Skeletal muscle satellite cell (primary cell): Measurements from ENCODE around the gene ZNF280C.

Experiments
- H3K27me3 ChIP-seq: 2 replicates; pipeline ENCODE4 v1.7.0; 2013; ENCODE audit warnings: low read length; ENCODE audit not compliant: control insufficient read depth, insufficient read depth
- H3K36me3 ChIP-seq: 2 replicates; pipeline ENCODE4 v1.7.0; 2013; ENCODE audit warnings: mild to moderate bottlenecking, control low read depth, low read length; ENCODE audit not compliant: insufficient read depth
- H3K4me1 ChIP-seq: 2 replicates; pipeline ENCODE4 v1.7.0; 2013; ENCODE audit warnings: low read length; ENCODE audit not compliant: control insufficient read depth, insufficient read depth
- H3K4me2 ChIP-seq: 2 replicates; pipeline ENCODE4 v1.7.0; 2013; ENCODE audit warnings: mild to moderate bottlenecking, low read length
- H3K4me3 ChIP-seq: 2 replicates; pipeline ENCODE4 v1.7.0; 2013; ENCODE audit warnings: low read length
- H3K9ac ChIP-seq: 2 replicates; pipeline ENCODE4 v1.7.0; 2013; ENCODE audit warnings: mild to moderate bottlenecking, low read depth, low read length, moderate library complexity
- H3K9me3 ChIP-seq: replicated peaks from 2 replicates; pipeline ENCODE4 v1.7.0; 2013; ENCODE audit warnings: mild to moderate bottlenecking, control low read depth, low read length

The ZNF280C gene

GRCh38 chrX:130174045-130174704, 94.5 kb downstream of the ZNF280C start:
- Histone ChIP-seq H3K9ac (no peak overlapping the region), H3K27me3 (peaks cover 4% of the 10 kb centered on the region), H3K4me1 (peaks cover 12% of the 10 kb centered on the region), H3K9me3 (no peaks in the 10 kb centered on the region), H3K4me3 (no peak overlapping the region), H3K36me3 (no peaks in the 10 kb centered on the region), H3K4me2 (no peak overlapping the region)

- no peak overlapping the region for H3K4me2 ChIP-seq
- H3K36me3 ChIP-seq: no peaks in the 10 kb centered on the region
- H3K9me3 ChIP-seq: no peaks in the 10 kb centered on the region
- no peak overlapping the region for H3K9ac ChIP-seq
- peaks cover 12% of the 10 kb centered on the region for H3K4me1 ChIP-seq
- no peaks in the 10 kb centered on the region for H3K27me3 ChIP-seq
- no peak overlapping the region for H3K4me3 ChIP-seq
These were observed 95.4 kb downstream of the ZNF280C start for GRCh38 chrX:130173190-130173895.

DNA sequence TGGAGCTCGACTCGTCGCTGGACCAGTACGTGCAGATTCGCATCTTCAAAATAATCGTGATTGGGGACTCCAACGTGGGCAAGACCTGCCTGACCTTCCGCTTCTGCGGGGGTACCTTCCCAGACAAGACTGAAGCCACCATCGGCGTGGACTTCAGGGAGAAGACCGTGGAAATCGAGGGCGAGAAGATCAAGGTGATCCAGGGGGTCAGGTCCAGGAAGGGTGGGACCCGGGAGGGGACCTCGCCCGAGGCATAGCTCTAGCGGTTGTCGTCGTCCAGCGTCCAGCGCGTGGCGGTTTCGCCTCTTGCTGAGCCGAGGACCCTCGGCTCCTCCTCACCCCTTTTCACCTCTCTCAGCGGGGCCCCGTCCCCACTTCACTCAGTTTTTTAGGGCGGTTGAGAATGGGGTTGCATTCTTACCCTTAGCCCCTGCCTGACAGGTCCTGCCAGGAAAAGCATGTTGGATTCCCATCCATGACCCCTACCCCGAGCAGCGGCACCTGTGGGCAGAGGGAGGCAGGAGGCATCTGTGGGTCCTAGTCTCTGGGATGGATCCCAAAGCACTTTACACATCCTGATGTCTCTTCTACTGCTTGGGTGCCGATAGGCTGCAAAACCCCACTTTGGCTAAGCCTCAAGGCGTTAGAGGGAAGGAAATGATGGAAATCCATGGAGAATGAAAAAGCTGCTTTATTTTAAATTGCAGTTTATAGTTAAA, 96.4 kb downstream of the ZNF280C start:
- Histone ChIP-seq H3K36me3 (no peaks in the 10 kb centered on the region), H3K4me3 (peak overlapping the region; percentile 69), H3K4me1 (peaks cover 12% of the 10 kb centered on the region), H3K27me3 (no peaks in the 10 kb centered on the region), H3K9ac (no peak overlapping the region), H3K4me2 (peak overlapping the region; percentile 90), H3K9me3 (no peaks in the 10 kb centered on the region)

DNA sequence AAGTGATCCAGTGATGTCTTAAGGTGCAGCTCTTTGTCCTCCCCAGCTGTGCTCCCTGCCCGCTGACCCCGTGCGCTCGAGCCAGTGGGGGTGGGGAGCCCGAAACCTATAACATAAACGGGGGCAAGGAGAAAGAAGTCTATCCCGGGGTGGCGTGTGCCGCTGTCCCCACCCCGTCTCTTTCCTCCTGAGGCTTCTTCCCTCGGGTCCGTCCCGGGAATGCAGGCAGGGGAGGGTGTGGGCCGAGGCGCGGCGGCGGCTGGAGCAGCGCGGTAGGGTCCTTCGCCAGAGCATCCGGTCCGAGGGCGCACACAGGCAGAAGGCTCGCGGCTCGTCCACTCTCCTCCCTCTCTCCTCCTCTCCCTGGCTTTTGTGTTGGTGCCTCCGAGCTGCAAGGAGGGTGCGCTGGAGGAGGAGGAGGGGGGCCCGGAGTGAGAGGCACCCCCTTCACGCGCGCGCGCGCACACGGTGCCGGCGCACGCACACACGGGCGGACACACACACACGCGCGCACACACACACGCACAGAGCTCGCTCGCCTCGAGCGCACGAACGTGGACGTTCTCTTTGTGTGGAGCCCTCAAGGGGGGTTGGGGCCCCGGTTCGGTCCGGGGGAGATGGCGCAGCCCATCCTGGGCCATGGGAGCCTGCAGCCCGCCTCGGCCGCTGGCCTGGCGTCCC, 97.1 kb downstream of the ZNF280C start, which contains the start of gene RAB33A:
TSS of gene RAB33A (plus strand) at position 517 of the 681 bp plus-strand sequence. CDS start at position 618, 101 bp downstream.
- no peaks in the 10 kb centered on the region for H3K27me3 ChIP-seq
- H3K9ac ChIP-seq: peak within 1 kb of the TSS; percentile 47
- no peaks in the 10 kb centered on the region for H3K36me3 ChIP-seq
- H3K4me1 ChIP-seq: peaks cover 12% of the 10 kb centered on the region
- no peaks in the 10 kb centered on the region for H3K9me3 ChIP-seq
- H3K4me2 ChIP-seq: peak within 1 kb of the TSS; percentile 90
- H3K4me3 ChIP-seq: peak within 1 kb of the TSS; percentile 69

DNA sequence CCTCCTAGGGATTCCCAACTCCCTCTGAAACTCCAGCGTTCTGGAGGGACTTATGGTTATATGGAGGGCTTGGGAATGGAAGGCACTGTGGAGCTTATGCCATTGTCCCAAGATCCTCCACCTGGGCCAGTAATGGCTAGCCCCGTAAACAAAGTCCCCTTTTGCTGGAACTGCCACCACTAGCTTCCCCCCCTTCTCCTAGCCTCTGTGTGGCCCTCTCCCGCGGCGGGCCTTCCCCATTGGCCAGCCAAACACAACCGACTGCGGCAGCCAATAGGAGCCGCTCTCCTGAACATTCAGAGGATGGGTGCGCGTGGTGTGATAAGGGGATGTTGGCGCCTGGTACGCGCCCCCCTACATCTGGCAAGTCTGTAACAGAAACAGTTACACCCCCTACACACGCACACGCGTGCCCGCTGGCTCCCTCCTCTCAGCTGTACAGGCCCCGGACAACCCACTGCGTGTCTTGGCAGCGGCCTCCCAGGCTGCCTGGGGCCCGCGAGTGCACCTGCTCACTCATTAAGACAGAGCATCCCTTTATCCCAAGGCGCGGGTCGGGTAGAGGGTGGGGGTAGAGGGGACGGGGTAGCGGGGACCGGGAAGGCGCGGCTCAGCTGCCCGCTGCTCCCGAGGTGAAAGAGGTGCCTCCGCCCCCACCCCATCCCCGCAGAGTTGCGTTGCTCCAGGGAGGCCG, 97.8 kb downstream of the ZNF280C start:
- Histone ChIP-seq H3K4me1 (peaks cover 12% of the 10 kb centered on the region), H3K9me3 (no peaks in the 10 kb centered on the region), H3K4me3 (peak overlapping the region; percentile 69), H3K9ac (no peak overlapping the region), H3K36me3 (no peaks in the 10 kb centered on the region), H3K4me2 (peak overlapping the region; percentile 90), H3K27me3 (no peaks in the 10 kb centered on the region)

DNA sequence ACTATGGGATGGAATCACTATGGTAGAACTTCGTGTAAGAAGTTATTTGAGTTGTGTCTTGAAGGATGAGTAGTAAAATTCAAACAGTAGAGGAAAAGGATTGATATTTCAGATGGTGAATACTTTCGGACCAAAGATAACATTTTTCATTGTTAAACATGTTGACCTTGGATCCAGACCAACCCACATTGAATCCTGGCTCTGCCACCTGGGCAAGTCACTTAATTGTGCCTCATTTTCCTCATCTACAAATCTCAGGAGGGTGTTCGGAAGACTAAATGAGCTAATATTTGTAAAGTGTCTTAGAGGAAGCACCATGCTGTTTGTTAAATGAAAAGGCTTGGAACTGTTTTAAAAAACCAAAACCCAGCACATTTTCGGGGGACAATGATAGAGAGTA, 101.7 kb downstream of the ZNF280C start:
- H3K36me3 ChIP-seq: no peaks in the 10 kb centered on the region
- peak overlapping the region; percentile 80 for H3K4me3 ChIP-seq
- no peaks in the 10 kb centered on the region for H3K9me3 ChIP-seq
- H3K9ac ChIP-seq: no peak overlapping the region
- peak overlapping the region; percentile 82 for H3K4me2 ChIP-seq
- no peaks in the 10 kb centered on the region for H3K4me1 ChIP-seq
- H3K27me3 ChIP-seq: no peaks in the 10 kb centered on the region

- Histone ChIP-seq H3K9me3 (no peaks in the 10 kb centered on the region), H3K4me3 (peak overlapping the region; percentile 80), H3K4me2 (peak overlapping the region; percentile 82), H3K27me3 (no peaks in the 10 kb centered on the region), H3K4me1 (no peaks in the 10 kb centered on the region), H3K36me3 (no peaks in the 10 kb centered on the region), H3K9ac (peak overlapping the region; percentile 84)
These were observed 102.3 kb downstream of the ZNF280C start for GRCh38 chrX:130166503-130166777.

- Histone ChIP-seq H3K9ac (peak within 1 kb of the TSS; percentile 84), H3K36me3 (no peaks in the 10 kb centered on the region), H3K4me3 (peak within 1 kb of the TSS; percentile 80), H3K4me1 (no peaks in the 10 kb centered on the region), H3K4me2 (peak within 1 kb of the TSS; percentile 82), H3K9me3 (no peaks in the 10 kb centered on the region), H3K27me3 (no peaks in the 10 kb centered on the region)
These were observed 102.8 kb downstream of the ZNF280C start, which contains the start of gene AIFM1 for GRCh38 chrX:130165703-130166502. Gene AIFM1, minus strand, starts transcription at chrX:130165841. Its CDS starts 185 bp downstream, at chrX:130165656.

DNA sequence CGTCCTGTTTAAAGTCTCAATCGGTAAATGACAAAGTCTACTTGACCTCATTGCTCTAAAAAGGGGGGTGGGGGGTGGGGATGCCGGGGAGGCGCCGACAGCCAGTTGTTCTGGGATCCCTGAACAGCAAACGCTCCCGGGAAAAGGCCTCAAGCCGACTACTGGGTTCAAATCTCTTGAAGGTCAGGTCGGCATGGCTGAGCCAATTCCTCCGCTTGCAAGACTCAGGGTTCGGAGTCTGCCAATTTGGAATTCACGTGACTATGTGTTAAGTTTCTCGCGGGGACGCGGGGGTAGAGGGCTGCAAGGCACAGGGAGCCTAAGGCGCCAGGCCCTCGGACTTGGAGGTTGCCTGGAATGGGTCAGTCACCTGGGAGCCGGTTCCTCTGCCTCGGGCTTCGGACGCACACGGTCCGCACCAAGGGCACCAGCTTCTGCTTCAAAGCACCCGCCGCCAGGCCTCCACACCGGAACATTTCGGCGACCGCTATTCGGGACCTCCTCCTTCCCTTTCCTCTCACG, 103.5 kb downstream of the ZNF280C start:
- Histone ChIP-seq H3K4me1 (no peaks in the 10 kb centered on the region), H3K9me3 (no peaks in the 10 kb centered on the region), H3K4me2 (peak overlapping the region; percentile 82), H3K36me3 (no peaks in the 10 kb centered on the region), H3K27me3 (no peaks in the 10 kb centered on the region), H3K9ac (peak overlapping the region; percentile 84), H3K4me3 (peak overlapping the region; percentile 80)

- Histone ChIP-seq H3K9ac (no peak overlapping the region), H3K4me2 (no peak overlapping the region), H3K4me1 (no peaks in the 10 kb centered on the region), H3K27me3 (no peaks in the 10 kb centered on the region), H3K36me3 (no peaks in the 10 kb centered on the region), H3K9me3 (no peaks in the 10 kb centered on the region), H3K4me3 (no peak overlapping the region)
These were observed 105.3 kb downstream of the ZNF280C start for GRCh38 chrX:130163398-130163797.
